HG02610 (cell line): ENCODE data around the gene GDAP1L1.
"Not testable (repeated sequence)": the region's sequence is repeated elsewhere in the genome, so short reads cannot be mapped to it uniquely, and the experiment has no call there.

Source experiments
- ATAC-seq: cut with Tn5 transposase; IDR thresholded peaks from one replicate; pipeline ENCODE4 v1.9.1; 2021; ENCODE audit warnings: mild to moderate bottlenecking, moderate library complexity; ENCODE audit not compliant: unreplicated experiment

The GDAP1L1 gene

GRCh38 chr20:44299011-44299535 is 52.0 kb downstream of the GDAP1L1 start:
- ATAC-seq = not testable (repeated sequence)

- no peak for ATAC-seq
These were observed 54.2 kb downstream of the GDAP1L1 start for GRCh38 chr20:44301285-44301684.

GRCh38 chr20:44302026-44302669 is 55.0 kb downstream of the GDAP1L1 start:
- no peak for ATAC-seq

GRCh38 chr20:44302736-44303135 is 55.6 kb downstream of the GDAP1L1 start:
- no peak for ATAC-seq

- no peak for ATAC-seq
These were observed 57.3 kb downstream of the GDAP1L1 start for GRCh38 chr20:44304383-44304782.

GRCh38 chr20:44306927-44307326 is 59.8 kb downstream of the GDAP1L1 start:
- no peak for ATAC-seq

- ATAC-seq = no peak
These were observed 62.9 kb downstream of the GDAP1L1 start for GRCh38 chr20:44309763-44310663.

GRCh38 chr20:44310664-44311639 is 63.8 kb downstream of the GDAP1L1 start, which contains the start of gene FITM2:
TSS of gene FITM2 (minus strand) at chr20:44311202. CDS start at chr20:44311148, 54 bp downstream.
- peak; percentile 87 for ATAC-seq

- no peak for ATAC-seq
These were observed 67.8 kb downstream of the GDAP1L1 start for GRCh38 chr20:44314870-44315269.

GRCh38 chr20:44319839-44320422 is 72.8 kb downstream of the GDAP1L1 start:
- ATAC-seq = no peak

- ATAC-seq = no peak
These were observed 77.2 kb downstream of the GDAP1L1 start for GRCh38 chr20:44324343-44324742.

GRCh38 chr20:44326391-44327159 is 79.5 kb downstream of the GDAP1L1 start:
- no peak for ATAC-seq

- ATAC-seq = not testable (repeated sequence)
These were observed 80.6 kb downstream of the GDAP1L1 start for GRCh38 chr20:44327748-44328147.

- ATAC-seq = no peak
These were observed 81.3 kb downstream of the GDAP1L1 start for GRCh38 chr20:44328428-44328827.
